HG02588 (cell line): Measurements from ENCODE around the gene RRP1.

Experiments
- ATAC-seq: cut with Tn5 transposase; IDR thresholded peaks from one replicate; pipeline ENCODE4 v1.9.1; 2021; ENCODE audit warnings: mild to moderate bottlenecking, moderate library complexity; ENCODE audit not compliant: unreplicated experiment

The RRP1 gene

GRCh38 chr21:43800566-43800965, 11.2 kb downstream of the RRP1 start:
- no peak for ATAC-seq

GRCh38 chr21:43801006-43801783, 11.8 kb downstream of the RRP1 start:
- ATAC-seq: no peak

- ATAC-seq: no peak
Observed at GRCh38 chr21:43802713-43803313, 13.4 kb downstream of the RRP1 start.

- no peak for ATAC-seq
Observed at GRCh38 chr21:43803558-43804300, 14.4 kb downstream of the RRP1 start.

- peak; percentile 80 for ATAC-seq
Observed at GRCh38 chr21:43805275-43805800, 16.0 kb downstream of the RRP1 start.

GRCh38 chr21:43806017-43806710, 16.8 kb downstream of the RRP1 start:
- ATAC-seq: no peak

GRCh38 chr21:43808367-43808766, 19.0 kb downstream of the RRP1 start:
- ATAC-seq: no peak

- no peak for ATAC-seq
Observed at GRCh38 chr21:43808832-43809251, 19.5 kb downstream of the RRP1 start.

GRCh38 chr21:43809346-43809799, 20.0 kb downstream of the RRP1 start:
- no peak for ATAC-seq

GRCh38 chr21:43809853-43810504, 20.6 kb downstream of the RRP1 start:
- no peak for ATAC-seq

- peak; percentile 53 for ATAC-seq
Observed at GRCh38 chr21:43810505-43811261, 21.3 kb downstream of the RRP1 start.

- ATAC-seq: no peak
Observed at GRCh38 chr21:43811262-43812105, 22.1 kb downstream of the RRP1 start.

- no peak for ATAC-seq
Observed at GRCh38 chr21:43812139-43812821, 22.9 kb downstream of the RRP1 start.

GRCh38 chr21:43812957-43813655, 23.7 kb downstream of the RRP1 start:
- ATAC-seq: no peak

- ATAC-seq: no peak
Observed at GRCh38 chr21:43813656-43813980, 24.2 kb downstream of the RRP1 start.

- no peak for ATAC-seq
Observed at GRCh38 chr21:43814215-43815106, 25.1 kb downstream of the RRP1 start.
